B cell (primary cell): Measurements from ENCODE around the gene HSH2D.

Experiments used
- EZH2 ChIP-seq: IDR thresholded peaks from 2 replicates; pipeline ENCODE4 v1.6.1; 2012; ENCODE audit warnings: borderline replicate concordance, low read depth, mild to moderate bottlenecking, moderate library complexity, low read length; ENCODE audit not compliant: insufficient read depth, poor library complexity, severe bottlenecking
- TF ChIP-seq, protein P1 (sequence below): fragments of 200-600 bp; IDR thresholded peaks from one replicate; pipeline ENCODE4 v1.8.0; 2022; ENCODE audit warnings: antibody characterized with exemption, mild to moderate bottlenecking

DNA sequence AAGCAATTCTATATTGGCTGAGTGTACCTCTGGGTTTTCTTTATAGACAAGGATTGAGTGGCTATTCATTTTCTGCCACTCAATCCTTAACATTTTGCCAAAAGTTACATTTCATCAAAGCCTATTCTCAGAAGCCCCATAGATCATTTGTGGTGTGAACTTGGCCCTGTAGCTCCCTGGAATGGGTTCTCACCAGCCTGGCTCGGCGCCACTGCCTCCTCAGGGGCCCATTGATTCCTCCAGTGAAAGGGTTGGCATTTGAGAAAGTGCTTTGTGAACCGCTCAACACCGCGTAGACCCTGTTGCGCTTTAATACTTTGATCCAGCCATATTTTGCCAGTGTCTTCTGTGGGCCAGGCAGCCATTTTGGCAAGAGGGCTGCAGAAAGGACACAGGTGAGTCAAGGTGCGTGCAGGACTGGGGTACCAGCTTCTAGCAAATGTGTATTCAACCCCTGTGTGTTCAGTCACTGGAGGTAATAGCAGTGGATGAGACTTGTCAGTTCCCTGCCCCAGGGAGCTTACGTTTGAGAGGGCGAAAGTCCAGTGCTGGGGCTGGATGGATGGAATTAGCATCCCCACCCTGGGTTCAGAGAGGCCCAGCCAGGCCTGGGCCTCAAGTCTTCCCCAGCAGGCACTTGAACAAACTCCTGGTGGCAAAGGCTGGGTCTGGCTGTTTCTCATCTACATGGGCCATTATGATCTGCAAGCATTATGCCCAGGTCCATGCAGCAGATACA lies 28.0 kb upstream of the HSH2D start:
- TF ChIP-seq, protein P1, sequence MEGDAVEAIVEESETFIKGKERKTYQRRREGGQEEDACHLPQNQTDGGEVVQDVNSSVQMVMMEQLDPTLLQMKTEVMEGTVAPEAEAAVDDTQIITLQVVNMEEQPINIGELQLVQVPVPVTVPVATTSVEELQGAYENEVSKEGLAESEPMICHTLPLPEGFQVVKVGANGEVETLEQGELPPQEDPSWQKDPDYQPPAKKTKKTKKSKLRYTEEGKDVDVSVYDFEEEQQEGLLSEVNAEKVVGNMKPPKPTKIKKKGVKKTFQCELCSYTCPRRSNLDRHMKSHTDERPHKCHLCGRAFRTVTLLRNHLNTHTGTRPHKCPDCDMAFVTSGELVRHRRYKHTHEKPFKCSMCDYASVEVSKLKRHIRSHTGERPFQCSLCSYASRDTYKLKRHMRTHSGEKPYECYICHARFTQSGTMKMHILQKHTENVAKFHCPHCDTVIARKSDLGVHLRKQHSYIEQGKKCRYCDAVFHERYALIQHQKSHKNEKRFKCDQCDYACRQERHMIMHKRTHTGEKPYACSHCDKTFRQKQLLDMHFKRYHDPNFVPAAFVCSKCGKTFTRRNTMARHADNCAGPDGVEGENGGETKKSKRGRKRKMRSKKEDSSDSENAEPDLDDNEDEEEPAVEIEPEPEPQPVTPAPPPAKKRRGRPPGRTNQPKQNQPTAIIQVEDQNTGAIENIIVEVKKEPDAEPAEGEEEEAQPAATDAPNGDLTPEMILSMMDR = no peak
- no peak for TF ChIP-seq EZH2
